ENCODE measurements around the gene MARCHF3. TPM values are rescaled to one million over a fixed set of nuclear protein-coding genes. Genes with fewer than 3 reads are reported as not detected.

MARCHF3 gene
- total RNA-seq, 2 donors from 2014 or later, result 10.4 to 34.1 TPM

DNA sequence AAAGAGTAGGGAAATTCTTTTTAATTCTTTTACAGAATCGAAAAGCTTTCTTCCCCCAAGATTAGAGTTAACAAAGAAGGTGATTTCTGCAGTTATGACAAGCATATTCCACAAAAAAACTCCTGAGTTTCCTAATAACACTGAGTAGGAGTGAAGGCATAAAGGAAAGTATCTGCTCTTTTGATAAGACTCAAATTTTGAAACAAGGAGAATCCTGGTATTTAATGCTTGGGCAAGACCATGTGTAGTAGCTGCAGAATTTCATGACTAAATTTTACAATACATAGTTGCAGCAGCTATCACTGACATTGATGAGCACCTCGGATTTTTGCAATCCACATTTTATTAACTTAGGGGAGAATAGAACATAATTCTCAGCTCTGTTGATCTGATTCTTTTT is 92.6 kb downstream of the MARCHF3 start:
- Histone ChIP-seq H3K4me3 (no peak overlapping the region), H3K9me3 (no peaks in the 10 kb centered on the region), H3K4me1 (ENCODE audit: control insufficient read depth in 1 of 2, low read depth in 2 of 2) (no peaks in the 10 kb centered on the region), H3K36me3 (no peaks in the 10 kb centered on the region), H3K27ac (no peak overlapping the region), H3K27me3 (replicated peaks; ENCODE audit: insufficient read depth) (no peaks in the 10 kb centered on the region)
- TF ChIP-seq, protein P1, sequence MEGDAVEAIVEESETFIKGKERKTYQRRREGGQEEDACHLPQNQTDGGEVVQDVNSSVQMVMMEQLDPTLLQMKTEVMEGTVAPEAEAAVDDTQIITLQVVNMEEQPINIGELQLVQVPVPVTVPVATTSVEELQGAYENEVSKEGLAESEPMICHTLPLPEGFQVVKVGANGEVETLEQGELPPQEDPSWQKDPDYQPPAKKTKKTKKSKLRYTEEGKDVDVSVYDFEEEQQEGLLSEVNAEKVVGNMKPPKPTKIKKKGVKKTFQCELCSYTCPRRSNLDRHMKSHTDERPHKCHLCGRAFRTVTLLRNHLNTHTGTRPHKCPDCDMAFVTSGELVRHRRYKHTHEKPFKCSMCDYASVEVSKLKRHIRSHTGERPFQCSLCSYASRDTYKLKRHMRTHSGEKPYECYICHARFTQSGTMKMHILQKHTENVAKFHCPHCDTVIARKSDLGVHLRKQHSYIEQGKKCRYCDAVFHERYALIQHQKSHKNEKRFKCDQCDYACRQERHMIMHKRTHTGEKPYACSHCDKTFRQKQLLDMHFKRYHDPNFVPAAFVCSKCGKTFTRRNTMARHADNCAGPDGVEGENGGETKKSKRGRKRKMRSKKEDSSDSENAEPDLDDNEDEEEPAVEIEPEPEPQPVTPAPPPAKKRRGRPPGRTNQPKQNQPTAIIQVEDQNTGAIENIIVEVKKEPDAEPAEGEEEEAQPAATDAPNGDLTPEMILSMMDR (IDR thresholded peaks at IDR 0.05), result no peak
- ATAC-seq (ENCODE audit: insufficient number of reproducible peaks, low FRiP score, low read depth) (no peak), DNase-seq (ENCODE audit: low spot score) (no peak)

DNA sequence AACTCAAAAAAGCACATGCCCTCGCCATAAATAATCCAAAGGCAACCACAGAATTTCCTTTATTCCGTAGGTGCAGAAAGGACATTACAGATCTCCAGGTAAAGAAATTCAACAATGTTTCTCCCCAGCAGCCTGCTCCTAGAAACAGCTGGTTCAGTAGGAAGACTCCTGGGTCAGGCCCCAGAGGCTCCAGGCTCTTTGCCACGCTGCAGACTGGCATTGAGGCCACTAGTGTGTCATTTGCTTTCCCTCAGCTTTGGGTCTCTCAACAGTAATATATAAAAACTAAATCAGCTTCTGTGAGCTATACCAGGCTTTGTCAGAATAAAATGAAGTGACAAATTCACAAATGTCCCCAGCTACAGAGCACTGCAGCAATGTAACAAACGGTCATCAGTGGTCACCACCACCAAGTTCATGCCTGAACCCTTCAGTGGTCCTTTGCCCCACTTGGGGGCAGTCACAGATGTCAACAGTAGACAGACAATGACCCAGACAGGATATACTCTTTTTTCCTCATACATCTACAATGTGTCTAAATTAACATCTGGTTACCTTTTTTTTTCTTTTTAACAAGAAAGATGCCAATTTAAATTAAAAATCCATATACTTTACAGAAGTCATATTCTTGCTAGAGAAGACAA is 93.5 kb downstream of the MARCHF3 start:
- Histone ChIP-seq H3K36me3 (no peaks in the 10 kb centered on the region), H3K9me3 (no peaks in the 10 kb centered on the region), H3K27me3 (replicated peaks; ENCODE audit: insufficient read depth) (no peaks in the 10 kb centered on the region), H3K4me1 (ENCODE audit: control insufficient read depth in 1 of 2, low read depth in 2 of 2) (no peaks in the 10 kb centered on the region), H3K27ac (no peak overlapping the region), H3K4me3 (no peak overlapping the region)
- ATAC-seq (ENCODE audit: insufficient number of reproducible peaks, low FRiP score, low read depth), result no peak
- no peak for DNase-seq (ENCODE audit: low spot score)
- TF ChIP-seq, protein P1 (IDR thresholded peaks at IDR 0.05), result no peak

DNA sequence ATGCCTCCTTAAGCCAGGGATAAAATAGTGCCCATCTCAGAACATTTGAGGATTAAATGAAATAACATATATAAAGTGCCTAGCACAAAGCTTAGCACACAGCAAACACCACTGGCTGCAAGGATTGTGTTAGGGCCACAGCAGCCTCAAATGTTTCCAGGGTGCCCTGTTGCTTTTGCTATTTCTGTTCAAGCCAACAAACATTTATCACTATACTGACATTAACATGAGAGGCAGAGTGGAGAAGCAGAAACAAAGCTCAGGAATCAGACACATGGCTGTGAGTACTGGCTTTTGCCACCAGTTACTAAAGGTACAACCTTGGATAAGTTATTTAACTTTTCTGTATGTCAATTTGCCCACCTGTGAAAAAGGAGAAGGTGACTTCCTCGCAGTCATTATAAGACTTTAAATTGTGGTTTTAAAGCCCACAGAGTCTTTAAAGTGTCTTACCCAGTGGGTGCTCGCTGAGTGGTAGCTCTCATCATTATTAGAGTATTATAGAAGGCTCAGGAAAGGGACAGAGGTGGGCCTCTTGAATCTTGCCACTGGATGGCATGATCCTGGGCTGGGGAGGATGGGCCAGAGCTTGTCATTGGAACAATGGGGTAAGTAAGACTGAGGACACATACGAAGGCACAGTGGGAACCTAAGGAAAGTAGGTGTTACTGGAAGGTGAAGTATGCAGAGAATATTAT is 98.2 kb downstream of the MARCHF3 start:
- H3K27me3 ChIP-seq (replicated peaks; ENCODE audit: insufficient read depth), result no peaks in the 10 kb centered on the region
- H3K4me3 ChIP-seq, result no peak overlapping the region
- no peaks in the 10 kb centered on the region for H3K9me3 ChIP-seq
- no peaks in the 10 kb centered on the region for H3K4me1 ChIP-seq (ENCODE audit: control insufficient read depth in 1 of 2, low read depth in 2 of 2)
- no peak overlapping the region for H3K27ac ChIP-seq
- no peak for ATAC-seq (ENCODE audit: insufficient number of reproducible peaks, low FRiP score, low read depth)
- H3K36me3 ChIP-seq, result no peaks in the 10 kb centered on the region
- TF ChIP-seq, protein P1 (IDR thresholded peaks at IDR 0.05), result no peak
- DNase-seq (ENCODE audit: low spot score), result no peak

DNA sequence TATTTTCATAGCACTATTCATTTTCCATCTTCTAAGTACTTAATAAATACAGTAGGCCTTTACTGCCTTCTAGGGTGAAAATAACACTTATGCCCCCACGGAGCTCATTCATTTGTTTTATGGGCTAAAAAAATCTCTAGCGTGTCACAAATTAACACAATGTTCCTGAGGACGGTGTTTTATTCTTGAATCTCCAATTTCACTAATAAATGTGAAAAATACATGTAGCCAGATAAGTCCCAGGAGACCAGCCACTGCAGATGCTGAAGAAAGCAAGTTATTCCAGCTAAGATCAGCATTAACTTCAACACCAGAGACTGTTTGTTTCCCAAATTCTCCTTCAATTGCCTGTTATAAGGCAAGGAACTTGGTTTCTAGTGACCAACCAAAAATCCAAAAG is 102.3 kb downstream of the MARCHF3 start:
- Histone ChIP-seq H3K36me3 (no peaks in the 10 kb centered on the region), H3K9me3 (no peaks in the 10 kb centered on the region), H3K27me3 (replicated peaks; ENCODE audit: insufficient read depth) (no peaks in the 10 kb centered on the region), H3K4me3 (no peak overlapping the region), H3K27ac (no peak overlapping the region), H3K4me1 (ENCODE audit: control insufficient read depth in 1 of 2, low read depth in 2 of 2) (no peaks in the 10 kb centered on the region)
- ATAC-seq (ENCODE audit: insufficient number of reproducible peaks, low FRiP score, low read depth) (no peak), DNase-seq (ENCODE audit: low spot score) (no peak)
- TF ChIP-seq, protein P1 (IDR thresholded peaks at IDR 0.05), result no peak

DNA sequence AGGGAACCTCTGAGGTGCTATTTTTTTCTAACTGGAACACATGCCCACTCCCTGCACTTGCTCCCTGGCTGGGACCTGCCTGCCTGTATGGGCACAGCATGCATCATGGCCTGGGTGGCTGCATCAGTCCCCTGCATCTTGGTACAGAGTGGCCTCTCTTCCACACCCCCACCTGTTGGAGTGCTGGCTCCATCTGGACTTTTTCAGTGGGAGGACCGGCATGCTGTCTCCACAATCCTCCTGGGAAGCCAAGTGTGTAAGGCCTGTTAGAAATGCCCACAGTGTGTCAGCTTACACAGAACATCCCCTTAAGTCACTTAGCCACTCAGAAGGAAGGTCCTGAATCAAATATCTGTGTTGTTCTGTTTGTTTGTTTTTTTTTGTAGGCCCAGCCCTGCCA is 102.9 kb downstream of the MARCHF3 start:
- no peaks in the 10 kb centered on the region for H3K36me3 ChIP-seq
- DNase-seq (ENCODE audit: low spot score) (no peak), ATAC-seq (ENCODE audit: insufficient number of reproducible peaks, low FRiP score, low read depth) (no peak)
- no peaks in the 10 kb centered on the region for H3K4me1 ChIP-seq (ENCODE audit: control insufficient read depth in 1 of 2, low read depth in 2 of 2)
- no peaks in the 10 kb centered on the region for H3K9me3 ChIP-seq
- no peaks in the 10 kb centered on the region for H3K27me3 ChIP-seq (replicated peaks; ENCODE audit: insufficient read depth)
- no peak overlapping the region for H3K27ac ChIP-seq
- H3K4me3 ChIP-seq, result no peak overlapping the region
- TF ChIP-seq, protein P1 (IDR thresholded peaks at IDR 0.05), result no peak
